ENCODE data around the gene SLFN5. TPM values are rescaled to one million over a fixed set of nuclear protein-coding genes. Genes with fewer than 3 reads are reported as not detected.

The SLFN5 gene
- total and polyA plus RNA-seq, 4 donors, result 1.9 to 7.8 (median 3.4) TPM

DNA sequence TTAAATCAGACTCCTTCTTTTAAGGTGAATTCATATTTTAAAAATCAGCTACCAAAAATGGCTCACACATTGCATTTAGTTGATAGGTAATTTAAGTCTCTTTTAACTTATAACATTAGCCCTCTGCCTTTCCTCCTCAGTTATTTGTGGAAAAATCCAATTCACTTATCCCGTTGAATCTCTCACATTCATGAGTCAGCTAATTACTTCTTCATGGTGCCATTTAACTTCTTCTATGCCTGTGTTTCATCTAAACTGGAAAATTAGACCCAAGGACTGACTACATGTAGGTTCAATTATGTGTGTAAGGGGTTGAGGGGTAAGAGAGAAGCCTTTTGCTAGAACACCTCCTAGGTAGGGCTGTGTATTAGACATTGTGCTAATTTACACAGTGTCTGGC is 18.4 kb upstream of the SLFN5 start:
- Histone ChIP-seq H3K4me1 (ENCODE audit: control insufficient read depth in 4 of 4, insufficient read depth in 4 of 4, low read length in 3 of 4) (no peaks in the 10 kb centered on the region), H3K4me3 (ENCODE audit: low read depth in 1 of 3, low read length in 3 of 3) (no peak overlapping the region), H3K27ac (ENCODE audit: low read depth in 1 of 2, low read length in 2 of 2) (no peak overlapping the region), H3K27me3 (ENCODE audit: control insufficient read depth in 4 of 4, insufficient read depth in 4 of 4, low read length in 3 of 4) (no peaks in the 10 kb centered on the region), H3K9me3 (ENCODE audit: control insufficient read depth in 4 of 4, low read length in 3 of 4) (peaks cover 0 to 4% (median 2%) of the 10 kb centered on the region in 4 donors), H3K36me3 (ENCODE audit: control insufficient read depth in 4 of 4, insufficient read depth in 3 of 4, low read depth in 1 of 4, low read length in 3 of 4) (no peaks in the 10 kb centered on the region), H3K9ac (ENCODE audit: low read depth in 1 of 2, low read length in 2 of 2) (no peak overlapping the region)
- no peak for TF ChIP-seq JUND (IDR thresholded peaks at IDR 0.05)
- TF ChIP-seq, protein P1, sequence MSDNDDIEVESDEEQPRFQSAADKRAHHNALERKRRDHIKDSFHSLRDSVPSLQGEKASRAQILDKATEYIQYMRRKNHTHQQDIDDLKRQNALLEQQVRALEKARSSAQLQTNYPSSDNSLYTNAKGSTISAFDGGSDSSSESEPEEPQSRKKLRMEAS (IDR thresholded peaks at IDR 0.05), result no peak
- TF ChIP-seq, protein P2, sequence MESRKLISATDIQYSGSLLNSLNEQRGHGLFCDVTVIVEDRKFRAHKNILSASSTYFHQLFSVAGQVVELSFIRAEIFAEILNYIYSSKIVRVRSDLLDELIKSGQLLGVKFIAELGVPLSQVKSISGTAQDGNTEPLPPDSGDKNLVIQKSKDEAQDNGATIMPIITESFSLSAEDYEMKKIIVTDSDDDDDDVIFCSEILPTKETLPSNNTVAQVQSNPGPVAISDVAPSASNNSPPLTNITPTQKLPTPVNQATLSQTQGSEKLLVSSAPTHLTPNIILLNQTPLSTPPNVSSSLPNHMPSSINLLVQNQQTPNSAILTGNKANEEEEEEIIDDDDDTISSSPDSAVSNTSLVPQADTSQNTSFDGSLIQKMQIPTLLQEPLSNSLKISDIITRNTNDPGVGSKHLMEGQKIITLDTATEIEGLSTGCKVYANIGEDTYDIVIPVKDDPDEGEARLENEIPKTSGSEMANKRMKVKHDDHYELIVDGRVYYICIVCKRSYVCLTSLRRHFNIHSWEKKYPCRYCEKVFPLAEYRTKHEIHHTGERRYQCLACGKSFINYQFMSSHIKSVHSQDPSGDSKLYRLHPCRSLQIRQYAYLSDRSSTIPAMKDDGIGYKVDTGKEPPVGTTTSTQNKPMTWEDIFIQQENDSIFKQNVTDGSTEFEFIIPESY (IDR thresholded peaks at IDR 0.05), result no peak
- TF ChIP-seq EGR1 (IDR thresholded peaks at IDR 0.05; ENCODE audit: low read depth in 2 of 2), result no peak
- no peak for TF ChIP-seq RXRA (IDR thresholded peaks at IDR 0.05)
- no peak for TF ChIP-seq HNF4A (conservative IDR thresholded peaks at IDR 0.05)
- TF ChIP-seq HNF4G (IDR thresholded peaks at IDR 0.05), result no peak
- TF ChIP-seq NR2F2 (IDR thresholded peaks at IDR 0.05), result no peak
- TF ChIP-seq, protein P3, sequence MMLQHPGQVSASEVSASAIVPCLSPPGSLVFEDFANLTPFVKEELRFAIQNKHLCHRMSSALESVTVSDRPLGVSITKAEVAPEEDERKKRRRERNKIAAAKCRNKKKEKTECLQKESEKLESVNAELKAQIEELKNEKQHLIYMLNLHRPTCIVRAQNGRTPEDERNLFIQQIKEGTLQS (IDR thresholded peaks at IDR 0.05), result no peak
- no peak for TF ChIP-seq YY1 (IDR thresholded peaks at IDR 0.05)
- TF ChIP-seq FOXA2 (IDR thresholded peaks at IDR 0.05), result no peak
- TF ChIP-seq SP1 (IDR thresholded peaks at IDR 0.05), result no peak
- no peak for TF ChIP-seq GABPA (IDR thresholded peaks at IDR 0.05 in 1 of 2, conservative IDR thresholded peaks at IDR 0.05 in 1 of 2)
- no peak for TF ChIP-seq RAD21 (IDR thresholded peaks at IDR 0.05)
- no peak for DNase-seq (ENCODE audit: low spot score)
- 54% methylated on average over 1 of the region's 1 CpG for WGBS

DNA sequence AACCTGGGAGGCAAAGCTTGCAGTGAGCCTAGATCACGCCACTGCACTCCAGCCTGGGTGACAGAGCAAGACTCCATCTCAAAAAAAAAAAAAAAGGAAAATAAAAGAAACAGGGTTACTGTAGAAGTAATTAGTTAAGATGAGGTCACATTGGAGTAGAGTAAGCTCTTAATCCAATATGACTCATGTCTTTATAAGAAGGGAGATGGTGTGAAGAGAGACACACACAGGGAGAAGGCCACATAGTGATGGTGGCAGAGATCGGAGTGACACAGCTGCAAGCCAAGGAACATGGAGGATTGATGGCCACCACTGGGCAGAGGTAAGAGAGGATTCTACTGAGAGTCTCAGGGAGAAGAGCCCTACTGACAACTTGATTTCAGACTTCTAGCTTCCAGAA is 15.3 kb upstream of the SLFN5 start:
- Histone ChIP-seq H3K27me3 (ENCODE audit: control insufficient read depth in 4 of 4, insufficient read depth in 4 of 4, low read length in 3 of 4) (no peaks in the 10 kb centered on the region), H3K4me1 (ENCODE audit: control insufficient read depth in 4 of 4, insufficient read depth in 4 of 4, low read length in 3 of 4) (no peaks in the 10 kb centered on the region), H3K9ac (ENCODE audit: low read depth in 1 of 2, low read length in 2 of 2) (no peak overlapping the region), H3K36me3 (ENCODE audit: control insufficient read depth in 4 of 4, insufficient read depth in 3 of 4, low read depth in 1 of 4, low read length in 3 of 4) (no peaks in the 10 kb centered on the region), H3K9me3 (ENCODE audit: control insufficient read depth in 4 of 4, low read length in 3 of 4) (peaks cover 0 to under 1% (median under 1%) of the 10 kb centered on the region in 4 donors), H3K27ac (ENCODE audit: low read depth in 1 of 2, low read length in 2 of 2) (no peak overlapping the region), H3K4me3 (ENCODE audit: low read depth in 1 of 3, low read length in 3 of 3) (no peak overlapping the region)
- DNase-seq (ENCODE audit: low spot score), result no peak
- WGBS, result 91% methylated on average over 2 of the region's 2 CpGs
- TF ChIP-seq SP1 (IDR thresholded peaks at IDR 0.05) (no peak), JUND (IDR thresholded peaks at IDR 0.05) (no peak), FOXA1 (IDR thresholded peaks at IDR 0.05) (no peak), NR2F2 (IDR thresholded peaks at IDR 0.05) (no peak), RAD21 (IDR thresholded peaks at IDR 0.05) (no peak), EGR1 (IDR thresholded peaks at IDR 0.05; ENCODE audit: low read depth in 2 of 2) (no peak), HNF4G (IDR thresholded peaks at IDR 0.05) (no peak), FOXA2 (IDR thresholded peaks at IDR 0.05) (no peak), TAF1 (conservative IDR thresholded peaks at IDR 0.05) (no peak), HNF4A (conservative IDR thresholded peaks at IDR 0.05) (no peak), RXRA (IDR thresholded peaks at IDR 0.05) (no peak), YY1 (IDR thresholded peaks at IDR 0.05) (no peak), GABPA (IDR thresholded peaks at IDR 0.05 in 1 of 2, conservative IDR thresholded peaks at IDR 0.05 in 1 of 2) (no peak)
- TF ChIP-seq, protein P4, sequence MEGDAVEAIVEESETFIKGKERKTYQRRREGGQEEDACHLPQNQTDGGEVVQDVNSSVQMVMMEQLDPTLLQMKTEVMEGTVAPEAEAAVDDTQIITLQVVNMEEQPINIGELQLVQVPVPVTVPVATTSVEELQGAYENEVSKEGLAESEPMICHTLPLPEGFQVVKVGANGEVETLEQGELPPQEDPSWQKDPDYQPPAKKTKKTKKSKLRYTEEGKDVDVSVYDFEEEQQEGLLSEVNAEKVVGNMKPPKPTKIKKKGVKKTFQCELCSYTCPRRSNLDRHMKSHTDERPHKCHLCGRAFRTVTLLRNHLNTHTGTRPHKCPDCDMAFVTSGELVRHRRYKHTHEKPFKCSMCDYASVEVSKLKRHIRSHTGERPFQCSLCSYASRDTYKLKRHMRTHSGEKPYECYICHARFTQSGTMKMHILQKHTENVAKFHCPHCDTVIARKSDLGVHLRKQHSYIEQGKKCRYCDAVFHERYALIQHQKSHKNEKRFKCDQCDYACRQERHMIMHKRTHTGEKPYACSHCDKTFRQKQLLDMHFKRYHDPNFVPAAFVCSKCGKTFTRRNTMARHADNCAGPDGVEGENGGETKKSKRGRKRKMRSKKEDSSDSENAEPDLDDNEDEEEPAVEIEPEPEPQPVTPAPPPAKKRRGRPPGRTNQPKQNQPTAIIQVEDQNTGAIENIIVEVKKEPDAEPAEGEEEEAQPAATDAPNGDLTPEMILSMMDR (IDR thresholded peaks at IDR 0.05; ENCODE audit: low read depth, low read length, missing input control), result no peak
- TF ChIP-seq, protein P1 (IDR thresholded peaks at IDR 0.05), result no peak
- TF ChIP-seq, protein P3 (IDR thresholded peaks at IDR 0.05), result no peak
- TF ChIP-seq, protein P2 (IDR thresholded peaks at IDR 0.05), result no peak
- TF ChIP-seq, protein P5, sequence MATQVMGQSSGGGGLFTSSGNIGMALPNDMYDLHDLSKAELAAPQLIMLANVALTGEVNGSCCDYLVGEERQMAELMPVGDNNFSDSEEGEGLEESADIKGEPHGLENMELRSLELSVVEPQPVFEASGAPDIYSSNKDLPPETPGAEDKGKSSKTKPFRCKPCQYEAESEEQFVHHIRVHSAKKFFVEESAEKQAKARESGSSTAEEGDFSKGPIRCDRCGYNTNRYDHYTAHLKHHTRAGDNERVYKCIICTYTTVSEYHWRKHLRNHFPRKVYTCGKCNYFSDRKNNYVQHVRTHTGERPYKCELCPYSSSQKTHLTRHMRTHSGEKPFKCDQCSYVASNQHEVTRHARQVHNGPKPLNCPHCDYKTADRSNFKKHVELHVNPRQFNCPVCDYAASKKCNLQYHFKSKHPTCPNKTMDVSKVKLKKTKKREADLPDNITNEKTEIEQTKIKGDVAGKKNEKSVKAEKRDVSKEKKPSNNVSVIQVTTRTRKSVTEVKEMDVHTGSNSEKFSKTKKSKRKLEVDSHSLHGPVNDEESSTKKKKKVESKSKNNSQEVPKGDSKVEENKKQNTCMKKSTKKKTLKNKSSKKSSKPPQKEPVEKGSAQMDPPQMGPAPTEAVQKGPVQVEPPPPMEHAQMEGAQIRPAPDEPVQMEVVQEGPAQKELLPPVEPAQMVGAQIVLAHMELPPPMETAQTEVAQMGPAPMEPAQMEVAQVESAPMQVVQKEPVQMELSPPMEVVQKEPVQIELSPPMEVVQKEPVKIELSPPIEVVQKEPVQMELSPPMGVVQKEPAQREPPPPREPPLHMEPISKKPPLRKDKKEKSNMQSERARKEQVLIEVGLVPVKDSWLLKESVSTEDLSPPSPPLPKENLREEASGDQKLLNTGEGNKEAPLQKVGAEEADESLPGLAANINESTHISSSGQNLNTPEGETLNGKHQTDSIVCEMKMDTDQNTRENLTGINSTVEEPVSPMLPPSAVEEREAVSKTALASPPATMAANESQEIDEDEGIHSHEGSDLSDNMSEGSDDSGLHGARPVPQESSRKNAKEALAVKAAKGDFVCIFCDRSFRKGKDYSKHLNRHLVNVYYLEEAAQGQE (IDR thresholded peaks at IDR 0.05), result no peak
